SKM-1 treated with dmso at 0.1 percent for 144 hours (cell line): ENCODE measurements around the gene GUK1.

Experiments
- DNase-seq: peaks from one replicate; lab custom pipeline; 2025; ENCODE audit not compliant: unreplicated experiment; lab: John Stamatoyannopoulos, UW

Gene GUK1, protein sequence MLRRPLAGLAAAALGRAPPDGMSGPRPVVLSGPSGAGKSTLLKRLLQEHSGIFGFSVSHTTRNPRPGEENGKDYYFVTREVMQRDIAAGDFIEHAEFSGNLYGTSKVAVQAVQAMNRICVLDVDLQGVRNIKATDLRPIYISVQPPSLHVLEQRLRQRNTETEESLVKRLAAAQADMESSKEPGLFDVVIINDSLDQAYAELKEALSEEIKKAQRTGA

GRCh38 chr1:228139931-228140723 lies at the start of gene GUK1:
TSS of gene GUK1 (plus strand) at chr1:228140279. CDS start at chr1:228140303, 24 bp downstream.
- peak; percentile 100 for DNase-seq

DNA sequence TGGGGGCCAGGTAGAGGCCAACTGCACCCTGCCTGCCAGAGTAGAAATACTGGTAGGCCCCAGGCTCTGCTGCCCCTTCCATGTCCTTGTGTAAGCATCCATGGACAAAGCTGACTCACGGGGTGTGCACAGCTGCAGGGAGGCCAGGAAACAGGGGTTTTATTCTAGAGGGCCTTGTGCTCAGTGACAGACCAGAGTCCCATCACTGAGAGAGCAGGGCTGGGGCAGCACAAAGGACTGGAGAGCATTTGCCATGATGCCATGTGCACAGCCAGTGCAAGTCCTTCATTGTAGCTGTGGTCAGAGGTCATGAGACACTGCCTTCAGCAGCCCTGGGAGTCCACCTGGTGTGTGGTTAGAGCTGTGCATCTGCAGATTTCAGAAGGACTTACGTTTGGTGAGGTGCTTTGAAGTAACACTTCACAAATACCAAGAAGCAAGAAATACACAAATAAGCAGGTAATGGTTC lies 49.4 kb upstream of the GUK1 start:
- no peak for DNase-seq

DNA sequence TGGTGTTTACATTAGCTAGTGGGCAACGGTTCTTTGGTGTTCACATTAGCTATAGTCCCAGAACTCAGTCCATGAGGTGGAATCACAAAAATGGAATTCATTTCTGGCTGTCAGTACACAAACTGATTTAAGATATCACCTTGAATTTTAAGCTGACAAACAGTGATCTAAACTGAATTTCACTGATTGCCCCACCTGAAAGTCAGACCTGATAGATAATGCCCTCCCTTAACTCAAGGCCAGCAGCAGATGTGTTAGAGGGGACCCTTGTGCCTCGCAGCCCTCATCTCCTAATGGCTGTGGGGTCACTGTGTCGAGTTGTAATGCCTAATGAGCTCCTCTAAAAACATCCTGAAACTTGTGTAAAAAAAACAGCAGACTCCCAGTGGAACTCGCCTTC lies 49.0 kb upstream of the GUK1 start:
- no peak for DNase-seq

DNA sequence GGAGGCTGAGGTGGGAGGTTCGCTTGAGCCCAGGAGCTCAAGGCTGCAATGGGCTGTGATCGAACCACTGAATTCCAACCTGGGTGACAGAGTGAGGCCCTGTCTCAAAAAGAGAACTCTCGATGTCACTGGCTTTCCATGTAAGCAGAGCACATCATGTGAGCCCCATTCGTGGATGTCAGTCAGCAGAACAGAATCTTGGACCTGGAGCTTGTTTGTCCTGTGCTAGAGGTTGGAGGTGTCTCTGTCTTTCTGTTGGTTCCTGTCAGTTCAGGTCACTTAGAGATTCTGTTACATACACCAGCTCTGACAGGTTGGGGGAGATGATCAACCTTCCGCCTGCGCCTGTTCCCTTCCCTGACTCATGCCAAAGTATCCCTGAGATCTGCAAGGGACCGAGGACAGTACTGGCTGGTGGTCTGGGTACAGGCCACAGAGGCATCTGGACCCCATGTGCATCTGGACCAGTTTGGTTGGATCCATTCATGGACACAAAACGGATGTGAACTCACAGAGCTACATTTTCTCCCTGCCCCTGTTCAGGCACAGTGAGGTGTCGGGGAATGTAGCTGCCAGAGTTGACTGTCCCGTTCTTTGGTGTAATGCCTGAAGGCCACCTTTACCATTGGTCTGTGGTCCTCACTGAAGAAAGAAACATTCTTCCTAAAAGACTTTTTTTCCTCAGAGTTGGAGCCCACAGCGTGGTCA lies 47.6 kb upstream of the GUK1 start:
- DNase-seq, result no peak

- no peak for DNase-seq
These were observed 46.8 kb upstream of the GUK1 start for GRCh38 chr1:228093050-228093906.

DNA sequence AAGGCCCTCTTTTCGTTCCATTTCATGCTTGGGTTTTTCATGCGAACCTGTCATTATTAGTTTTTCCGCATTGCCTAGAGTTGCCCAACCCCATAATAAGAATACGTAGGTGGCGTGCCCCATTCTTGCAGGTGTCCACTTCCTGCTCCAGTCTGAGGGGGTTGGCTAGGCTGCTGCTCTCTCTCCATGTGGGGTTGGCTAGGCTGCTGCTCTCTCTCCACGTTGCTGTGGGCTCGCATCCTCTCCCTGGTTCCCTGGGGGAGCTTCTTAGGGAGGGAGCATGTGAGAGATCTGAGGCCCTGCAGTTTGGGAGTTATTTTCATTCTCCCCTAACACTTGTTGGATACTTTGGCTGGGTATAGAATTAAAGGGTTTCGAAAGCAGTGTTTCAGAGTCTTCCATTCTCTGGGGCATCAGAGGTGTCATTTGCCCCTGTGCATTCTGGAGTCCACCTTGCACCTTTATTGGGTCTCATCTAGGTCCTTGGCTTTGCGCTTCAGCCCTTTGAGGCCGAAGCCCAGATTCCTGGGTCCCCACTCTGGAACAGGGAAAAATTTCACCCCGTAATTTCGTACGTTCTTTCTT lies 45.6 kb upstream of the GUK1 start:
- DNase-seq, result no peak

- DNase-seq, result no peak
These were observed 44.9 kb upstream of the GUK1 start for GRCh38 chr1:228095161-228095560.

GRCh38 chr1:228095938-228096337 lies 44.1 kb upstream of the GUK1 start:
- DNase-seq, result no peak

DNA sequence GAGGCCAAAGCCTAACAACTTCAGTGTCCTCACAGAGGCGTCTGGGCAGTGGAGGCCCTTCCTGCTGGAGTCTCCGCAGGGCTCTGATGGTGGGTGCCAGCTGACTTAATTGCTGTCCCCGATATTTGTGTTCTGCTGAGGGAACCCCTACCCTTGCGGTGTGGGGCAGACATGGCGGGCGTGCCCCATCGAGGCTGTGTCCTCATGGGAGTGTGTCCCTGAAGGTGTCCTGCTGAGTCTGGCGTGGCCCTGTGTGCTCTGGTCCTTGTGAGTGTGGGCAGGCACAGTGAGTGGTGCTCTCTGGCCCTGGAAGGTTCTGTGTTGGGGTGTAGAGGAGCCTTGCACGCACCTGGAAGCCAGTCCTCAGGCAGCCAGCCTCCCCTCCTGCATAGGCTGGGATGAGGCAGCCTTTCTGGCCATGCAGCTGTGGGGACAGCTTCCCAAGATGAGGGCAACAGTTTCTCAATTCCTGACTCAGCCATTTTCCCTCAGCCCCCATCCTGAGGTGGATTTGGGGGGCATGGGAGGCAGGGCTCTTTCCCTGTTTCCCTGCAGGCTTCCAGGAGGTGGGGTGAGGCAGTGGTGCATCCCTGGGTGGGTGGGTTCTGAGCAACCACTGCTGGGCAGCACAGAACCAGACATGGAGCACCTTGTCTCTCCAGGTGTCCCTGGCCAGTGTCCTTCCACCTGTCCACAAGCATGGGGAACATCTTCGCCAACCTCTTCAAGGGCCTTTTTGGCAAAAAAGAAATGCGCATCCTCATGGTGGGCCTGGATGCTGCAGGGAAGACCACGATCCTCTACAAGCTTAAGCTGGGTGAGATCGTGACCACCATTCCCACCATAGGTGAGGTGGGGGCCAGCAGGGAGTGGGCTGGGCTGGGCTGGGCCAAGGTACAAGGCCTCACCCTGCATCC lies 43.4 kb upstream of the GUK1 start:
- no peak for DNase-seq

DNA sequence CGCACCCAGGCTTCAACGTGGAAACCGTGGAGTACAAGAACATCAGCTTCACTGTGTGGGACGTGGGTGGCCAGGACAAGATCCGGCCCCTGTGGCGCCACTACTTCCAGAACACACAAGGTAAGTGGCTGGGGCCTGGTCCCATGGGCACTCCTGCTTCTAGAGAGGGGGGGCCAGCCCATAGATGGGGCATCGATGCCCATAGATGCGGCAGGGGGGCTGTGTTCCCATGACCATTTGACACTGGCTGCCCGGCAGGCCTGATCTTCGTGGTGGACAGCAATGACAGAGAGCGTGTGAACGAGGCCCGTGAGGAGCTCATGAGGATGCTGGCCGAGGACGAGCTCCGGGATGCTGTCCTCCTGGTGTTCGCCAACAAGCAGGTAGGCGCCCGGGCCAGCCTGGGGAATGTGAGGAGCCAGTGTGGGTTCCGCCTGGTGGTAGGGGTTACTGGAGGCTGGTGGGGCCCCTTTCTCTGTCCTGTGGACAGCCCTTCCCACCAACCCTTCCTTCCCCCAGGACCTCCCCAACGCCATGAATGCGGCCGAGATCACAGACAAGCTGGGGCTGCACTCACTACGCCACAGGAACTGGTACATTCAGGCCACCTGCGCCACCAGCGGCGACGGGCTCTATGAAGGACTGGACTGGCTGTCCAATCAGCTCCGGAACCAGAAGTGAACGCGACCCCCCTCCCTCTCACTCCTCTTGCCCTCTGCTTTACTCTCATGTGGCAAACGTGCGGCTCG lies 42.6 kb upstream of the GUK1 start:
- no peak for DNase-seq

GRCh38 chr1:228098323-228098931 lies 41.7 kb upstream of the GUK1 start:
- DNase-seq, result no peak

- DNase-seq, result no peak
These were observed 40.7 kb upstream of the GUK1 start for GRCh38 chr1:228099331-228099732.

GRCh38 chr1:228100822-228101613 lies 39.1 kb upstream of the GUK1 start:
- no peak for DNase-seq

GRCh38 chr1:228101614-228101993 lies 38.5 kb upstream of the GUK1 start:
- DNase-seq, result no peak

- DNase-seq, result no peak
These were observed 37.9 kb upstream of the GUK1 start for GRCh38 chr1:228101994-228102790.

- peak; percentile 96 for DNase-seq
These were observed 37.1 kb upstream of the GUK1 start, which contains the start of gene C1orf35 for GRCh38 chr1:228102791-228103620. TSS of gene C1orf35 (minus strand) at chr1:228103325. CDS start at chr1:228103227, 98 bp downstream.
